ENCODE results near the gene SLC46A2.

DNA sequence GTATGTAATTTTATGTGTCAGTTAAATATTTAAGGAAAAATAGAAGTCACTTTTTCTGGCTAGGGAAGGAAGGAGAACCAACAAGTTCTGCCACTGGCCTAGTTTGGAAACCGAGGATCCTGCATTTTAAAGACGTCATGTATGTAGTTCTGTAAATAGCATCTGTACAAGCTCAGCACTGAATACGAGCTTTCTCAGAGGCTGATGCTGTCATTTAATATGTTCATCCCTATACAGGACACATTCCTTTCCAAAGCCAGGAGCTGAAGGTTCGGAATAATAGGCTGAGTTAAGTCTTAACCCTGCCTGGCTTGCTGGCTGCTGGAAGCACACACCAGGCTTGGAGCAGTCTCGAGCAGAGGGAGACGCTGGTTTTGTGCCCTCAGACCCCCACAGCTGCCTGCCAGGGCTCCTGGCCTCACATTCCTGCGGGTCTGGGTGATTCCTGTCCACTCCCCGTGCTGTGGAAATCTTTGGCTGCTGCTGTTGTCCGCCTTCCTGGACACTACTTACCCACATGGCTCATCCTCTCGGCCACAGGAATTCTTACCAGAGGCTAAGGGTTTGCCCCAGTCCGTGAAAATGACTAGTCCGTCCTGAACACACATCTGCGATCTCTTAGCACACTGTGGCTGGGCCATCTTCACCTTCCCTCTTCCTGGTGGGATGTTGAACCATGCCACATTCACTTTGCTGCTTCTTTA is 36.6 kb downstream of the SLC46A2 start:
- TF ChIP-seq, protein P1, sequence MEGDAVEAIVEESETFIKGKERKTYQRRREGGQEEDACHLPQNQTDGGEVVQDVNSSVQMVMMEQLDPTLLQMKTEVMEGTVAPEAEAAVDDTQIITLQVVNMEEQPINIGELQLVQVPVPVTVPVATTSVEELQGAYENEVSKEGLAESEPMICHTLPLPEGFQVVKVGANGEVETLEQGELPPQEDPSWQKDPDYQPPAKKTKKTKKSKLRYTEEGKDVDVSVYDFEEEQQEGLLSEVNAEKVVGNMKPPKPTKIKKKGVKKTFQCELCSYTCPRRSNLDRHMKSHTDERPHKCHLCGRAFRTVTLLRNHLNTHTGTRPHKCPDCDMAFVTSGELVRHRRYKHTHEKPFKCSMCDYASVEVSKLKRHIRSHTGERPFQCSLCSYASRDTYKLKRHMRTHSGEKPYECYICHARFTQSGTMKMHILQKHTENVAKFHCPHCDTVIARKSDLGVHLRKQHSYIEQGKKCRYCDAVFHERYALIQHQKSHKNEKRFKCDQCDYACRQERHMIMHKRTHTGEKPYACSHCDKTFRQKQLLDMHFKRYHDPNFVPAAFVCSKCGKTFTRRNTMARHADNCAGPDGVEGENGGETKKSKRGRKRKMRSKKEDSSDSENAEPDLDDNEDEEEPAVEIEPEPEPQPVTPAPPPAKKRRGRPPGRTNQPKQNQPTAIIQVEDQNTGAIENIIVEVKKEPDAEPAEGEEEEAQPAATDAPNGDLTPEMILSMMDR (IDR thresholded peaks at IDR 0.05): no peak
- no peak for TF ChIP-seq EZH2 (IDR thresholded peaks at IDR 0.05; ENCODE audit: borderline replicate concordance, insufficient read depth, low read depth, low read length, poor library complexity, severe bottlenecking)
